K562 (cell line): ENCODE results near the gene HNRNPH3. TPM values are rescaled to one million over a fixed set of nuclear protein-coding genes. Genes with fewer than 3 reads are reported as not detected.

Experiments used
- ATAC-seq: fragments of 200-7000 bp; cut with Tn5 transposase; 3 replicates; pipeline ENCODE4 v1.9.1; 2020; ENCODE audit warnings: moderate library complexity
- BruUV-seq: library from RNA; stranded (reverse); fragments of 400-500 nt; replicated peaks from 2 replicates; lab custom pipeline; 2021; lab: Mats Ljungman, UMichigan
- CTCF ChIA-PET: fragments of 300-600 bp; formaldehyde crosslinking; extraction: SDS; loops from one replicate; lab custom pipeline; 2021; ENCODE audit warnings: low intra/inter-chr PET ratio; lab: Yijun Ruan, JAX
- POLR2A ChIA-PET: fragments of 300-600, 350-650 bp; sonication (Branson Sonifier 250); formaldehyde crosslinking; extraction: SDS; loops from one replicate; lab custom pipeline; 2021; ENCODE audit warnings: antibody characterized with exemption, inconsistent platforms; lab: Yijun Ruan, JAX
- DNase-seq, 4 experiments: peaks; one replicate each; pipeline versions ENCODE4 v3.0.0 to v3.0.0-alpha.2; 2011 to 2018; ENCODE audit warnings: low spot score in 3 of 4, mixed read lengths in 3 of 4; ENCODE audit errors: extremely low read depth in 1 of 4
- FAIRE-seq: peaks from 2 replicates; lab custom pipeline; 2011; peaks lifted over from hg19 to GRCh38; lab: Jason Lieb, UNC
- H2AFZ ChIP-seq: 2 replicates; pipeline ENCODE4 v1.6.0; 2011; ENCODE audit warnings: low read depth, low read length, control low read depth, inconsistent platforms
- H3K27ac ChIP-seq: fragments of 200-600 bp; 3 replicates; pipeline ENCODE4 v1.8.0; 2011; ENCODE audit warnings: low read depth, mild to moderate bottlenecking, control low read depth, inconsistent platforms, low read length, moderate library complexity, mixed read lengths; ENCODE audit errors: extremely low read depth
- H3K27me3 ChIP-seq, 2 experiments: fragments of 300-600 bp in 1 of 2; 2 replicates in 1 of 2; 3 replicates in 1 of 2; pipeline versions ENCODE4 v1.6.0 to v1.8.0; 2011; ENCODE audit warnings: inconsistent platforms in 2 of 2, low read length in 2 of 2, mild to moderate bottlenecking in 1 of 2, mixed read lengths in 1 of 2, moderate library complexity in 1 of 2; ENCODE audit not compliant: control insufficient read depth in 2 of 2, insufficient read depth in 2 of 2
- H3K36me3 ChIP-seq: fragments of 300-600 bp; 3 replicates; pipeline ENCODE4 v1.8.0; 2011; ENCODE audit warnings: mild to moderate bottlenecking, low read length, inconsistent platforms; ENCODE audit not compliant: control insufficient read depth, insufficient read depth
- H3K4me1 ChIP-seq, 2 experiments: fragments of 200-600 bp in 1 of 2; replicated peaks in 1 of 2; 2 replicates in 1 of 2; 3 replicates in 1 of 2; pipeline versions ENCODE4 v1.5.1 to v1.8.0; 2011; ENCODE audit warnings: inconsistent platforms in 2 of 2, low read length in 2 of 2, mild to moderate bottlenecking in 1 of 2, mixed read lengths in 1 of 2, moderate library complexity in 1 of 2; ENCODE audit not compliant: control insufficient read depth in 2 of 2, insufficient read depth in 2 of 2
- H3K4me2 ChIP-seq: 2 replicates; pipeline ENCODE4 v1.6.1; 2011; ENCODE audit warnings: low read length, control low read depth, inconsistent platforms, mixed read lengths; ENCODE audit not compliant: insufficient read depth
- H3K4me3 ChIP-seq: fragments of 200-600 bp; sonication (generic), shearing (Covaris generic); 2 replicates; pipeline ENCODE4 v1.5.1; 2016; ENCODE audit warnings: control low read depth, inconsistent platforms
- H3K79me2 ChIP-seq: fragments of 200-600 bp; 3 replicates; pipeline ENCODE4 v1.8.0; 2011; ENCODE audit warnings: low read length, inconsistent platforms; ENCODE audit not compliant: control insufficient read depth, insufficient read depth
- H3K9ac ChIP-seq, 2 experiments: 2 replicates each; pipeline versions ENCODE4 v1.6.0 to v1.6.1; 2011; ENCODE audit warnings: low read depth in 2 of 2, low read length in 2 of 2, control low read depth in 1 of 2, inconsistent platforms in 1 of 2, mild to moderate bottlenecking in 1 of 2, mixed read lengths in 1 of 2; ENCODE audit not compliant: insufficient read depth in 1 of 2
- H3K9me1 ChIP-seq: one replicate; pipeline ENCODE4 v1.6.0; 2011; ENCODE audit warnings: inconsistent platforms, mild to moderate bottlenecking, low read length, moderate library complexity; ENCODE audit not compliant: control insufficient read depth, insufficient read depth
- H3K9me3 ChIP-seq: replicated peaks from 2 replicates; pipeline ENCODE4 v1.5.1; 2011; ENCODE audit warnings: low read depth, low read length, inconsistent platforms; ENCODE audit not compliant: control insufficient read depth, insufficient read depth
- H4K20me1 ChIP-seq: replicated peaks from 2 replicates; pipeline ENCODE4 v1.6.1; 2011; ENCODE audit warnings: low read length, inconsistent platforms, mixed read lengths; ENCODE audit not compliant: control insufficient read depth, insufficient read depth
- ARID4B ChIP-seq: sonication (generic); formaldehyde crosslinking; IDR thresholded peaks from 2 replicates; pipeline ENCODE4 v1.8.0; 2022; ENCODE audit warnings: mild to moderate bottlenecking, missing genetic modification reagents
- ATF7 ChIP-seq: fragments of 450-650 bp; IDR thresholded peaks from 2 replicates; pipeline ENCODE4 v1.7.1; 2014; ENCODE audit warnings: mild to moderate bottlenecking, moderate library complexity
- CBX5 ChIP-seq: IDR thresholded peaks from 2 replicates; pipeline ENCODE4 v1.6.1; 2014; ENCODE audit warnings: low read depth, borderline replicate concordance
- COPS2 ChIP-seq: fragments of 450-650 bp; conservative IDR thresholded peaks from 2 replicates; pipeline ENCODE4 v1.6.1; 2016; ENCODE audit warnings: mild to moderate bottlenecking, moderate library complexity
- ETS2 ChIP-seq: IDR thresholded peaks from 2 replicates; pipeline ENCODE4 v1.6.1; 2016; ENCODE audit warnings: borderline replicate concordance, missing genetic modification characterization, mild to moderate bottlenecking, moderate library complexity, missing compliant biosample characterization; ENCODE audit not compliant: poor library complexity, severe bottlenecking
- GABPB2 ChIP-seq: fragments of 250-450 bp; sonication (Bioruptor Pico); conservative IDR thresholded peaks from 2 replicates; pipeline ENCODE4 v1.5.1; 2021; ENCODE audit warnings: mild to moderate bottlenecking
- HINFP ChIP-seq: fragments of 450-650 bp; conservative IDR thresholded peaks from 2 replicates; pipeline ENCODE4 v1.6.1; 2016; ENCODE audit warnings: missing genetic modification characterization, low read depth, mild to moderate bottlenecking, control low read depth, missing compliant biosample characterization
- KLF10 ChIP-seq: fragments of 250-450 bp; sonication (Bioruptor Pico); IDR thresholded peaks from 2 replicates; pipeline ENCODE4 v1.6.1; 2021; ENCODE audit warnings: matching md5 sums
- KLF16 ChIP-seq: IDR thresholded peaks from 2 replicates; pipeline ENCODE4 v1.6.1; 2016; ENCODE audit warnings: antibody characterized with exemption
- LCOR ChIP-seq: sonication (generic); formaldehyde crosslinking; IDR thresholded peaks from 2 replicates; pipeline ENCODE4 v1.8.0; 2022; ENCODE audit warnings: mild to moderate bottlenecking, missing genetic modification reagents
- NFE2L1 ChIP-seq: fragments of 450-650 bp; IDR thresholded peaks from 2 replicates; pipeline ENCODE4 v1.6.1; 2016; ENCODE audit warnings: missing genetic modification characterization, low read depth, mild to moderate bottlenecking, missing compliant biosample characterization, moderate library complexity, borderline replicate concordance
- ZNF76 ChIP-seq: fragments of 250-450 bp; sonication (Bioruptor Pico); IDR thresholded peaks from 2 replicates; pipeline ENCODE4 v1.4.0; 2020; ENCODE audit warnings: mild to moderate bottlenecking, moderate library complexity, borderline replicate concordance
- WGBS: fragments of 100-300 bp; shearing (Covaris generic); methylation state at CpG from one replicate; pipeline ENCODE4 v1.1.6; 2016; ENCODE audit warnings: low coverage, mixed read lengths; ENCODE audit not compliant: insufficient coverage; ENCODE audit errors: missing lambda C conversion rate; 5-methylcytosine and 5-hydroxymethylcytosine counted together
- in situ Hi-C: fragments of 300-500 bp; cut with MboI; formaldehyde crosslinking; loops from 4 replicates; pipeline ENCODE4 v1.15.0; 2018; ENCODE audit warnings: inconsistent platforms, mixed read lengths
- intact Hi-C: fragments of 100-400 bp; cut with micrococcal nuclease; formaldehyde crosslinking; loops from 2 replicates; pipeline ENCODE4 v1.14.2; 2022
- polyA plus RNA-seq, 8 experiments: library from polyadenylated mRNA; depleted of rRNA in 4 of 8; stranded (reverse) in 5 of 8; unstranded in 3 of 8; fragments of >200 nt; fragmentation: Nextera tagmentation in 2 of 8; fragmentation: Illumina TruSeq in 1 of 8; extraction: Ambion mirVana in 2 of 8; extraction: Trizol in 1 of 8; gene quantifications; 2 replicates each; pipeline versions ENCODE4 v1.2.1 to v1.2.3, GENCODE V29; 2011 to 2014; ENCODE audit warnings: inconsistent platforms in 1 of 8, missing spikeins in 1 of 8
- total RNA-seq, 7 experiments: library from RNA; depleted of rRNA in 6 of 7; stranded (reverse); fragments of >200 nt in 6 of 7; fragmentation: Illumina TruSeq in 2 of 7; extraction: Trizol in 2 of 7; gene quantifications; 2 replicates each; pipeline versions ENCODE4 v1.2.1 to v1.2.3, GENCODE V29; 2011 to 2021; ENCODE audit warnings: low replicate concordance in 1 of 7
- TF ChIP-seq, protein P1 (sequence below): fragments of 250-450 bp; sonication (Bioruptor Pico); IDR thresholded peaks from 2 replicates; pipeline ENCODE4 v1.5.0; 2022; ENCODE audit warnings: mild to moderate bottlenecking

HNRNPH3 gene
- total and polyA plus RNA-seq, 9 of the 15 experiments (the other 6 are each of a cell fraction or from before 2014, with no cell fraction given), result 52.8 to 562 (median 152) TPM

GRCh38 chr10:68330852-68331454 lies 911 bp upstream of the HNRNPH3 start:
- ATAC-seq (no peak), DNase-seq (peak in 1 of 4 experiments; percentile 54), FAIRE-seq (no peak)
- Histone ChIP-seq H3K27me3 (no peaks in the 10 kb centered on the region), H4K20me1 (peaks cover 18% of the 10 kb centered on the region), H3K27ac (peak overlapping the region; percentile 98), H3K9me3 (no peaks in the 10 kb centered on the region), H3K9ac (peak overlapping the region; percentile 98 to 100), H3K36me3 (peaks cover 29% of the 10 kb centered on the region), H3K79me2 (peaks cover 52% of the 10 kb centered on the region), H2AFZ (peak overlapping the region; percentile 97), H3K4me1 (peaks cover 20 to 22% of the 10 kb centered on the region in 2 experiments), H3K4me3 (peak overlapping the region; percentile 66), H3K9me1 (no peaks in the 10 kb centered on the region), H3K4me2 (peak overlapping the region; percentile 92)
- 15% methylated on average over 29 of the region's 29 CpGs for WGBS
- in situ Hi-C loops (no loop called here), intact Hi-C loops (loop anchor here (10.0 kb wide), 1 partner anchor 536 kb away; no protein-coding TSS in a partner anchor)
- POLR2A ChIA-PET, result interaction anchor here (0.7 to 5.4 kb wide), 9 partner anchors 8 to 625 kb away, joined by 3 to 104 read pairs (median 5); no protein-coding TSS in a partner anchor
- CTCF ChIA-PET, result no interaction called here
- BruUV-seq, result no TSS peak
- TF ChIP-seq COPS2, result no peak
- peak; percentile 6; the same call in 1 of the 2 replicates for TF ChIP-seq ZNF76 (CRISPR knock-in tag)
- TF ChIP-seq, protein P1, sequence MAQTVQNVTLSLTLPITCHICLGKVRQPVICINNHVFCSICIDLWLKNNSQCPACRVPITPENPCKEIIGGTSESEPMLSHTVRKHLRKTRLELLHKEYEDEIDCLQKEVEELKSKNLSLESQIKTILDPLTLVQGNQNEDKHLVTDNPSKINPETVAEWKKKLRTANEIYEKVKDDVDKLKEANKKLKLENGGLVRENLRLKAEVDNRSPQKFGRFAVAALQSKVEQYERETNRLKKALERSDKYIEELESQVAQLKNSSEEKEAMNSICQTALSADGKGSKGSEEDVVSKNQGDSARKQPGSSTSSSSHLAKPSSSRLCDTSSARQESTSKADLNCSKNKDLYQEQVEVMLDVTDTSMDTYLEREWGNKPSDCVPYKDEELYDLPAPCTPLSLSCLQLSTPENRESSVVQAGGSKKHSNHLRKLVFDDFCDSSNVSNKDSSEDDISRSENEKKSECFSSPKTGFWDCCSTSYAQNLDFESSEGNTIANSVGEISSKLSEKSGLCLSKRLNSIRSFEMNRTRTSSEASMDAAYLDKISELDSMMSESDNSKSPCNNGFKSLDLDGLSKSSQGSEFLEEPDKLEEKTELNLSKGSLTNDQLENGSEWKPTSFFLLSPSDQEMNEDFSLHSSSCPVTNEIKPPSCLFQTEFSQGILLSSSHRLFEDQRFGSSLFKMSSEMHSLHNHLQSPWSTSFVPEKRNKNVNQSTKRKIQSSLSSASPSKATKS (CRISPR knock-in tag), result no peak
- no peak for TF ChIP-seq KLF10 (CRISPR knock-in tag)
- TF ChIP-seq KLF16, result no peak
- no peak for TF ChIP-seq GABPB2 (CRISPR knock-in tag)
- no peak for TF ChIP-seq ETS2
- TF ChIP-seq LCOR (CRISPR knock-in tag), result peak; percentile 66; the same call in 1 of the 2 replicates
- TF ChIP-seq CBX5, result no peak
- no peak for TF ChIP-seq NFE2L1 (tag)
- TF ChIP-seq ARID4B (CRISPR knock-in tag), result no peak
- 0 out of 2 replicates have a peak, but pooled peaks have one; percentile 25 for TF ChIP-seq HINFP (tag)
- no peak for TF ChIP-seq ATF7
